Measurements from ENCODE around the gene MYOCOS. TPM values are rescaled to one million over a fixed set of nuclear protein-coding genes. Genes with fewer than 3 reads are reported as not detected.

The MYOCOS gene
- total and polyA plus RNA-seq, 2 donors (not counting 3 experiments of a cell fraction or from before 2014, with no cell fraction given): not detected

GRCh38 chr1:171582589-171582988 lies 39.5 kb upstream of the MYOCOS start:
- H3K4me3 ChIP-seq (replicated peaks in 1 of 3; ENCODE audit: insufficient read depth in 1 of 3, low read depth in 1 of 3, low read length in 3 of 3): no peak overlapping the region
- intact Hi-C loops (cut with micrococcal nuclease) (no loop called here), dilution Hi-C loops (cut with MboI; ENCODE audit: extremely low pct_ligation_motif_present, low sequenced_read_pairs) (no loop called here)
- no peaks in the 10 kb centered on the region for H3K4me1 ChIP-seq (ENCODE audit: control insufficient read depth, extremely low read depth, insufficient read depth, low read length)
- H3K4me2 ChIP-seq (ENCODE audit: insufficient read depth, low read length): no peak overlapping the region
- no peaks in the 10 kb centered on the region for H3K27me3 ChIP-seq (ENCODE audit: control insufficient read depth in 2 of 2, insufficient read depth in 2 of 2, low read length in 2 of 2)
- ChIA-PET POLR2A (no interaction called here), CTCF (no interaction called here)
- BruUV-seq (replicated peaks): no TSS peak
- DNase-seq (ENCODE audit: low read depth, low spot score) (no peak), FAIRE-seq (no peak)
- no peaks in the 10 kb centered on the region for H3K79me2 ChIP-seq (ENCODE audit: control insufficient read depth, insufficient read depth, low read length)
- H3K9me1 ChIP-seq (replicated peaks; ENCODE audit: control insufficient read depth, extremely low read depth, insufficient read depth, low read length): no peaks in the 10 kb centered on the region
- TF ChIP-seq EZH2 (IDR thresholded peaks at IDR 0.05; ENCODE audit: borderline replicate concordance, low read depth, low read length, severe bottlenecking) (no peak), MAX (IDR thresholded peaks at IDR 0.05; ENCODE audit: insufficient read depth, insufficient read length) (no peak), JUN (IDR thresholded peaks at IDR 0.05; ENCODE audit: borderline replicate concordance, insufficient read depth, insufficient read length, low read depth) (no peak), POLR2AphosphoS5 (IDR thresholded peaks at IDR 0.05; ENCODE audit: insufficient read depth, low read depth, low read length) (no peak), CTCF (IDR thresholded peaks at IDR 0.05; ENCODE audit: extremely low read depth in 1 of 2, insufficient read depth in 1 of 2, low read depth in 1 of 2, low read length in 2 of 2) (no peak), MYC (IDR thresholded peaks at IDR 0.05; ENCODE audit: low read depth, low read length) (no peak), GATA2 (IDR thresholded peaks at IDR 0.05; ENCODE audit: insufficient read depth, insufficient read length, low read depth, low read length) (no peak), POLR2A (IDR thresholded peaks at IDR 0.05; ENCODE audit: low read depth, low read length) (no peak)
- H3K9ac ChIP-seq (replicated peaks; ENCODE audit: extremely low read depth, insufficient read depth, low read length): no peak overlapping the region
- H4K20me1 ChIP-seq (replicated peaks; ENCODE audit: control insufficient read depth, extremely low read depth, insufficient read depth, low read length): peaks cover 2% of the 10 kb centered on the region
- peaks cover 18 to 48% of the 10 kb centered on the region in 2 experiments for H3K36me3 ChIP-seq (ENCODE audit: control insufficient read depth in 2 of 2, extremely low read depth in 1 of 2, insufficient read depth in 2 of 2, low read length in 2 of 2)
- no peak overlapping the region for H2AFZ ChIP-seq (ENCODE audit: low read depth, low read length)
- no peak overlapping the region for H3K27ac ChIP-seq (ENCODE audit: insufficient read depth, low read depth, low read length)
- H3K9me3 ChIP-seq (replicated peaks; ENCODE audit: control insufficient read depth, insufficient read depth, low read length): no peaks in the 10 kb centered on the region
